KOPT-K1 (cell line): ENCODE results near the gene P2RX6.

ENCODE experiments used
- H3K27ac ChIP-seq: fragments of 200-600 bp; sonication (generic); 2 replicates; pipeline ENCODE4 v1.5.1; 2016; ENCODE audit warnings: antibody characterized with exemption, mild to moderate bottlenecking, low read depth, low read length; ENCODE audit not compliant: poor library complexity, severe bottlenecking
- H3K36me3 ChIP-seq: fragments of 200-600 bp; sonication (generic); 2 replicates; pipeline ENCODE4 v1.5.1; 2017; ENCODE audit warnings: antibody characterized with exemption, mild to moderate bottlenecking, low read length, moderate library complexity; ENCODE audit not compliant: insufficient read depth
- H3K9me3 ChIP-seq: fragments of 200-600 bp; sonication (generic); 2 replicates; pipeline ENCODE4 v1.5.1; 2017; ENCODE audit warnings: antibody characterized with exemption, low read length, mild to moderate bottlenecking; ENCODE audit not compliant: insufficient read depth, poor library complexity, severe bottlenecking

Gene P2RX6

DNA sequence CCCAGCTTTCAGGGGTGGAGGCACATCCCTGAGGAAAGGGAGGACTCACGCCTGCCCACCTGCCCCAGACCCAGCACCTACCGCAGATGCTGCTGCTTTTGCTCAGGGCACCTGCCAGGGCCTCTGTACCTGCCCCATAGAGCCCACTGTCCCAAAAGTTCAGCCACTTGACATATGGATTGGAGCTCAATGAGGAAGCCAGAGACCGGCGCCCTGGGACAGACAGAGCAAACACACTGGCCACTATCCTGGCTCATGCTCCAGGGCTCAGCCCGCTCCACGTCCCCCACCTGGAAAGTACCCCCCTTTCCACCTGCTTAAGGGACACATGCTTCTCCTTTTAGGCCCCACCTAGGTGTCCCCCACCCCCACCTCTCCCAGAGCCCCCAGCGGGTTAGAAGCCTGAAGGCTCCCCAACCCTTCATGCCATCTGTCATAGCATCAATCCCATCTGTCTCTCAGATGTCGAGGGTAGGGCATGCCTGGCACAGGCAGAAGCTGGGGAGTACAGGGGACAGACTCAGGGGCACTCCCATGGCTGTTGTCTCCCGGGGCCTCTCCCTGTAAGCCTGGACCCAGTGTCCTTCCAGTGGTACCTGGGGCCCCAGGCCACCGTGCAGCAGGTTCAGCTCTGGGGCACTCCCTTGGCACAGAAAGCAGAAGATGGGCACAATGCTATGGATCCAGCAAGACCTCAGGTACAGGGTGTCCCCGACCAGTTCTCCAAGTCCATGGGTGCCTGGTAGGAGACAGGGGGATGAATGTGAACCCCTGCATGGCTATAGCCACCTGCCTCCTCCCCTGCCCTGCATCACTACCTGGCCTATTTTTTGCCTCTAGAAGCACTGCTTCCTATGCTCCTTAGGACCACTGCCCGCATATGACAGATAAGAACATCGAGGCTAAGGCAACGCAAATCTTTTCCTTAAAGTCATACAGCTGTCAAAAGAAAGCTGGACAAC, 2.2 kb upstream of the P2RX6 start:
- no peaks in the 10 kb centered on the region for H3K9me3 ChIP-seq
- H3K36me3 ChIP-seq = no peaks in the 10 kb centered on the region
- no peak overlapping the region for H3K27ac ChIP-seq

DNA sequence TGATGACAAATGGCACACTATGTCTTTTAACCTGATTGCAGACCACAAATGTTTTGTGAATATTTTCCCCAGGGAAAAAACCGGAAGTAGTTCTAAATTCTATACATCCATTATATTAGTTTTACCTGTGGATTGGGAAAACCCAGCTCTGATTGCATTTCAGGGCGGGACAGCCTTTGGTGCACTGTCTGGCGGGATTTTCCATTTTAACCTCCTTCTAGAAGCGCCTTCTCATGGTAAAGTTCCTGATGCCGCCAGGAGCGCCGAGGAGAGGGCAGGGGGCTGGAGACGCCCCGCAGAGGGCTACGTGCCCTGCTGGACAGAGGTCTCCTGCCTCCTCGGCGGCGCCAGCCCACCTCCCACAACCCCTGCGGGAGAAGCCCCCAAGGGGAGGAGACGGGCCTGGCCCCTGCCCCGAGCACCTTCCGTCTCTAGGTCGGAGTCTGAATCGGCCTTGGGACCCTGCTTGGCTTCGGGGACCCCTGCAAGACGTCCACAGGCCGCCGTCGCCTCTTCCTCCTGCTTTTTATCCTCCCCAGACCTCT, 1.2 kb upstream of the P2RX6 start:
- Histone ChIP-seq H3K36me3 (no peaks in the 10 kb centered on the region), H3K9me3 (no peaks in the 10 kb centered on the region), H3K27ac (no peak overlapping the region)

DNA sequence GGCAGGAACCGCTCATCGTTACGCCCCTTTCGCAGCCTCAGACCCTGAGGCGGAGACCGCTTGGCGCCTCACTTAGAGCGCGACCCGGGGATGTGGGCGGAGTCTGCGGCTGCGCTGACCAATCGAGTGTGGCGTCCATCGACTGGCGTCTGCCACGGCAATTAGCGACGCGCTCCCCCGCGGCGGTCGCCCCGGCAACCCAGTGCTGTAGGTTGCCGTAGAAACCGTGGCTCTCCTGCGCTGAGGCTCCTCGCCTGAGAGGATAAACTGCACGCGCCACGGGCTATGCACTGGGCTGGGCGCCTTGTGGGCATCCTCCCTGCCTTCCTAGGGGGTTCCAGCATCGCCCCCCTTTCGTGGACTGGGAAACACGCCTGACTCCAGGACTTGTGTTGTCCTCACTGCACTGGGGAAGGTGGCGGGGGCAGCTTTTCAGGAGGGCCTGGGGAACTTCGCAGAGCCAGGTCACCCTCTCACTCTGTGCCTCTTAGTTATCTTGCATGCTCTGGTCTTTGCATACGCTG, 701 bp upstream of the P2RX6 start:
- Histone ChIP-seq H3K27ac (no peak overlapping the region), H3K36me3 (no peaks in the 10 kb centered on the region), H3K9me3 (no peaks in the 10 kb centered on the region)

DNA sequence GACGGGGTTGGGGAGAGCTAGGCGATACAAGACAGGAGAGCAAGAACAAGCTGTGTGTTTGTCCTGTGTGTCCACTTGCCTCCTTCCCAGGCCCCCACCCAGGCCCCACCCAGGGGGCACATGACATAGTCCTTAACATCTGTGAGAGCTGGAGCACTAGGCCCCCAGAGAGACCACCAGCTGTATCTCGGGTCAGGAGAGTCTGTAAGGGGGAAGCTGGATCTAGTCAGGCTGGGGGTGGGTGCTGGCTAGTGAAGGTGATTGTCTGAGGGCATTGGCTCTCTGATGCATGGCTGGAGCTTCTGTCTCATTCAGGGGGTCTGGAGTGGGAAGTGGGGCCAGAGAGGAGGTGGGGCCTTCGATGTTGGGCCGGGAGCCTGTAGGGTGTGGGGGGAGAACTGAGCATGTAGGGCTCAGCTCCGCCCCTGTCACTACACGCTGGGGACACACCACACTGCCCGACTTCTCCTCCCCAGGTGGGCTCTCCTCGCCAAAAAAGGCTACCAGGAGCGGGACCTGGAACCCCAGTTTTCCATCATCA, 571 bp downstream of the P2RX6 start:
- Histone ChIP-seq H3K9me3 (no peaks in the 10 kb centered on the region), H3K27ac (no peak overlapping the region), H3K36me3 (no peaks in the 10 kb centered on the region)

- no peaks in the 10 kb centered on the region for H3K36me3 ChIP-seq
- no peaks in the 10 kb centered on the region for H3K9me3 ChIP-seq
- no peak overlapping the region for H3K27ac ChIP-seq
These were observed 1.9 kb downstream of the P2RX6 start for GRCh38 chr22:21016644-21017420.

- Histone ChIP-seq H3K9me3 (no peaks in the 10 kb centered on the region), H3K36me3 (no peaks in the 10 kb centered on the region), H3K27ac (no peak overlapping the region)
These were observed 3.3 kb downstream of the P2RX6 start for GRCh38 chr22:21018314-21018713.

- Histone ChIP-seq H3K27ac (no peak overlapping the region), H3K9me3 (no peaks in the 10 kb centered on the region), H3K36me3 (no peaks in the 10 kb centered on the region)
These were observed 6.0 kb downstream of the P2RX6 start for GRCh38 chr22:21020802-21021429.

GRCh38 chr22:21022507-21022906, 7.5 kb downstream of the P2RX6 start:
- H3K27ac ChIP-seq = no peak overlapping the region
- no peaks in the 10 kb centered on the region for H3K36me3 ChIP-seq
- no peaks in the 10 kb centered on the region for H3K9me3 ChIP-seq

GRCh38 chr22:21022955-21023614, 8.1 kb downstream of the P2RX6 start:
- H3K27ac ChIP-seq = no peak overlapping the region
- H3K36me3 ChIP-seq = no peaks in the 10 kb centered on the region
- H3K9me3 ChIP-seq = no peaks in the 10 kb centered on the region

DNA sequence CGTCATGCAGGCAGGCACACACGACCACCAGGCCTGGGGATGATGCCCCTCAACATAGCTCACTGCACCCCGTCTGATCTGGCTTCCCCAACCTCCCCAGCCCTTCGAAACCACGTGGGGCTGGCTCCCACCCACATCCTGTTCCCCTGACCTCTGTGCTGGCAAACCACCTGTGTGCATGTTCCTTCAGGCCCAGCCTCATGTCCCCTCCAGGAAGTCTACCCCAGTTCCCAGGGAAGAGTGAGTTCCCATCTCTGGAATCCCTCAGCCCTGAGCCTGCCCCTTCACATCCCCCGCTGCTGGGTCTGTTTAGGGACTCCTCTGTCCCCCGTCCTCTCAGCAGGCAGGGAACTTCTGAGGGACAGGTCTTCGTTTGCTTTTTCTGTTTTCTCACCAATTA, 10.3 kb downstream of the P2RX6 start:
- peak overlapping the region; percentile 41 for H3K27ac ChIP-seq
- no peaks in the 10 kb centered on the region for H3K9me3 ChIP-seq
- H3K36me3 ChIP-seq = no peaks in the 10 kb centered on the region

GRCh38 chr22:21025763-21026755, 11.1 kb downstream of the P2RX6 start:
- Histone ChIP-seq H3K27ac (peak overlapping the region; percentile 41), H3K9me3 (no peaks in the 10 kb centered on the region), H3K36me3 (no peaks in the 10 kb centered on the region)

DNA sequence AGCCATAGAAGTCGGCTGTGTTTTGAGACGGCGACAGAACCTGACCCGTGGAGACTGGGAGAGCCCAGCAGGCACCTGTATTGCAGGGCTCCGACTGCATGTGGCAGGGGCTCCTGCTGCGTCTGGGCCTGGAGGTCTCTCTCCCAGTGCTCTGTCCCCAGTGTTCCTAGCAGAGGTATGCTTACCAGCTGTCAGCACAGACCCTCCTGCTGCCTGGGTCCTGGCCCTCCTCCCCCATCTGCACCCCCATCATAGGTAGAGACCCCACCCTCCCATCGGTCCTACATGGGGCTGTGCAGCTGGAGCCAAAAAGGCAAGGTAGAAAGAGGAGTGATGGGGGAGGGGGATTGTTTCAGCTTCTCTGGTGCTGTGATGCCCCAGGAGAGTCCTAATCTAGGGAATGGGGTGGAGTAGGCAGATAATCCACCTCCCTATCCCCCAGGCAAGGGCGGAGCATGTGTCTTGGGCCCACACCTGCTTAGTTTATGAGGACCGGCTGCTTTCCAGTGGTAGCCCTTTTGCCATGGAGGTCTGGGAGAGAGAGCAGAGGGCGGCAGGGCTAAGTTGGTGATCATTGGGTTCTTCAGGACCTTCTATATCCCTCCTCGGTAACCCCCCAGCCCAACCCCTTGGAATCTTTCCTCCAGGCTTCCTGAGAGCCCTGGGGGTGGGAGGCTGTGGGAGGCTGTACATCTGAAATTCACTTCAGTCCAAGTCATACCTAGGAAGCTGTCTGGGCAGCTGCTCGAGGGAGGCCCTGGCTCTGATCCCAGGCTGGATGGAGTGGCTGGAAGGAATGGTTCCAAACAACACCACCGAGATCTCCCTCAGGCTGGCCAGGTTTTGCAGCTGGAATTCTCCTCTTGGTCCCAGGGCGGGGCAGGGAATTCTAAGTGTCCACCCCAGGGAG, 12.1 kb downstream of the P2RX6 start:
- Histone ChIP-seq H3K9me3 (no peaks in the 10 kb centered on the region), H3K36me3 (no peaks in the 10 kb centered on the region), H3K27ac (no peak overlapping the region)
